Activated CD4-positive, alpha-beta T cell treated with anti-CD3 and anti-CD28 coated beads, Interleukin-2, Interleukin-6, amounts not matched to agents 100 ng/mL and 50 ng/mL, durations not matched to agents 16 hours and 8 hours (primary cell): Measurements from ENCODE around the gene REXO4.
"Not testable (repeated sequence)": the region's sequence is repeated elsewhere in the genome, so short reads cannot be mapped to it uniquely, and the experiment has no call there.

Experiments
- DNase-seq: peaks from one replicate; pipeline ENCODE4 v3.0.0-alpha.2; 2020

Gene REXO4

DNA sequence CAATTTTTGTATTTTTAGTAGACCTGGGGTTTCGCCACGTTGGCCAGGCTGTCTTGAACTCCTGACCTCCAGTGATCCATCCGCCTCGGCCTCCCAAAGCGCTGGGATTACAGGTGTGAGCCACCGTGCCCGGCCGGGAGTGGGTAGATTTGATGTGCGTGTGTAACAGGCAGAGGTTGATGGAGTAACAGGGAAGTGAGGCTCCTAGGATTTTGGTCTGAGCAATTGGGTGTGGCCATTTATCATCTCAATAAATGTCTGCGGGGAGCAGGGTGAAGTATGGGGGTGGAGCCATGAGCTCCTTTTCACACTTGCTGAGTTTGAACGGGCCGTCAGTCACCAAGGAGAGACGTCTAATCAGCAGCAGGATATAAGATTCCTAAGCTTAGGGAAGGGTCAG lies 1.2 kb upstream of the REXO4 start:
- DNase-seq, result no peak

- no peak for DNase-seq
Observed at GRCh38 chr9:133415170-133415569, 2.6 kb downstream of the REXO4 start.

- no peak for DNase-seq
Observed at GRCh38 chr9:133408042-133408441, 9.8 kb downstream of the REXO4 start.

GRCh38 chr9:133406480-133407307 lies 11.1 kb downstream of the REXO4 start:
- DNase-seq, result peak; percentile 88

GRCh38 chr9:133405508-133406438 lies 12.0 kb downstream of the REXO4 start:
- DNase-seq, result no peak

DNA sequence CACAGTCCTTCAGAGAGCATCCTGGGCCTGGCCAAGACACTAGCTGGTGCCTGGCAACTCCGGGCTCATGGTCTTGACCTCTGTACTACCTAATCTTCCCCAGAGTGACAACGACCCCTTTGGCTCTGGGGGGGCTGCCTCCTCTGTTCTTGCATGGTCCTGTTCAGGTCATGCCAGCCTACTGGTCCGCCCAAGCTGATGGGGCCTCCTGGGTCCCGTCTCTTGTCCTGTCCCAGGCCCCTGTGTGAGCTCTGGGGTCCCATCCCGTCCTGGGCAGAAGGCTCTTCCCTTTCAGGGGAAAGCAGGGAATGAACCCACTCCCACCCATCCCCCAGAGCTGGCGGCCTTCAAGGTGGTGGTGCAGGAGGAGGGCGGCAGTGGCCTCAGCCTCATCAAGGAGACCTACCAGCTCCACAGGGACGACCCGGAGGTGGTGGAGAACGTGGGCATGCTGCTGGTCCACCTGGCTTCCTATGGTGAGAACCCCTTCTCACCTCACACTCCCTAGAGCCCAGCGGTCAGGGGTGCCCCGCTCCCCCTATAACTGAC lies 13.3 kb downstream of the REXO4 start:
- DNase-seq, result no peak

GRCh38 chr9:133403766-133404453 lies 13.9 kb downstream of the REXO4 start:
- DNase-seq, result peak; percentile 64

GRCh38 chr9:133402689-133403088 lies 15.1 kb downstream of the REXO4 start:
- DNase-seq, result no peak

DNA sequence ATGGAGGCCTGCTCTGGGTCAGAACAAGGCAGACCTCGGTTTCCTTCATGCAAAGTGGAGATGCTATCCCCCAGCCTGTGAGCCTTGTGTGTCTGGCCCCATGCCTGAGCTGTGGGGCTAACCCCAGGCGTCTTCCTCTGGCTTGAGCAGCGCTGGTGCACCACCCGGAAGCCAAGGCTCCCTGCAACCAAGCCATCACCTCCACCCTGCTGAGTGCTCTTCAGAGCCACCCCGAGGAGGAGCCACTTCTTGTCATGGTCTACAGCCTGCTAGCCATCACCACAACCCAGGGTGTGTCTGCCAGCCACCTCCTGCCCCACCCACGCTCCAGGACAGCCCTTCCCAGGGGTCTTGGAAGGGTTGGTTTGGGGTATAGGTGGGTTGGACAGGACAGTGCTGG lies 16.2 kb downstream of the REXO4 start:
- no peak for DNase-seq

GRCh38 chr9:133400292-133400691 lies 17.5 kb downstream of the REXO4 start:
- no peak for DNase-seq

DNA sequence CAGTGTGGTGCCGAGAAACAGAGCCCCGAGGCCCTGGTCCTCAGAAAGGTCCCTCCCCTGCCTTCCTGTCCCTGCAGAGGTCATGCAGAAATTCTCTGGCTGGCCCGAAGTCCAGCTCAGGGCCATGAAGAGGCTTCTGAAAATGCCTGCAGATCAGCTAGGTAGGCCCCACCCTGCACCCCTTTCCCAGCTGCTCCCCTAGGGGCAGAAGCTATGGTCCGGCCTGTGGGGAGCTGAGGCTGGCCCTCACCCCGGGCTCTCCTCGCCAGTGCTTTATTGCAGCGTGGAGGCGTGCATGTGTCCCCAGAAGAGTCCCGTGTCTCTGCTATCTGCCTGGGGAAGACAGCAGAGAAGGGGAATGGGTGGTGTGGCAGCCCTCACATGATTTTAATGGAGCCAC lies 19.9 kb downstream of the REXO4 start:
- no peak for DNase-seq

GRCh38 chr9:133397370-133397769 lies 20.4 kb downstream of the REXO4 start:
- no peak for DNase-seq

DNA sequence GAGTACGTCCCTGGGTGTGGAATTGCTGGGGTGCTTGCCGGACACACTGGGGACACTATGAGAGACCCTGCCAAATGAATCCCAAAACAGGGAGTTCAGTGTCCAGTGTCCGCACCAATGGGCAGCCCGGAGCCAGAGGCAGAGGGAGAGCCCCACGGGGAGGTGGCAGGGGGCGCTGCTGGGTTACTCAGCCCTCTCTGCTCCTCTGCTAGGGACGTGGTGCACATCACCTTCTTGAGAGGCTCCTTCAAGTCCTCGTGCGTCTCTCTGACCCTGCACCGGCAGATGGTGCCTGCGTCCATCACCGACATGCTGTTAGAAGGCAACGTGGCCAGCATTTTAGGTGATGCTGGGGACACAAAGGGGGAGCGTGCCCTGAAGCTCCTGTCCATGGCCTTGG lies 20.9 kb downstream of the REXO4 start:
- no peak for DNase-seq

- DNase-seq, result no peak
Observed at GRCh38 chr9:133394687-133395271, 23.0 kb downstream of the REXO4 start.

- DNase-seq, result no peak
Observed at GRCh38 chr9:133393399-133393798, 24.4 kb downstream of the REXO4 start.

DNA sequence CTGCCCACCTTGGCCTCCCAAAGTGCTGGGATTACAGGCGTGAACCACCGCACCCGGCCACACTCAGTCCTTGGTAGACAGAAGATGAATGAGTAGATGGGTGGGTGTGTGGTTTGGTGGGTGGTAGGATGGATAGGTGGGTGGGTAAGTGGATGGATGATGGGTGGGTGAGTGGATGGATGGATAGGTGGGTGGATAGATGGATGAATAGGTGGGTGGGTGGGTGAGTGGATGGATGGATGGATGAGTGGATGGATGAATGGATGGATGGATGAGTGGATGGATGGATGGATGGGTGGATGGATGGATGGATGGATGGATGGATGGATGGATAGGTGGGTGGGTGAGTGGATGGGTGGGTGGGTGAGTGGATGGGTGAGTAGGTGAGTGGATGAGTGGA lies 25.5 kb downstream of the REXO4 start:
- not testable (repeated sequence) for DNase-seq

GRCh38 chr9:133391449-133391848 lies 26.4 kb downstream of the REXO4 start:
- DNase-seq, result not testable (repeated sequence)

DNA sequence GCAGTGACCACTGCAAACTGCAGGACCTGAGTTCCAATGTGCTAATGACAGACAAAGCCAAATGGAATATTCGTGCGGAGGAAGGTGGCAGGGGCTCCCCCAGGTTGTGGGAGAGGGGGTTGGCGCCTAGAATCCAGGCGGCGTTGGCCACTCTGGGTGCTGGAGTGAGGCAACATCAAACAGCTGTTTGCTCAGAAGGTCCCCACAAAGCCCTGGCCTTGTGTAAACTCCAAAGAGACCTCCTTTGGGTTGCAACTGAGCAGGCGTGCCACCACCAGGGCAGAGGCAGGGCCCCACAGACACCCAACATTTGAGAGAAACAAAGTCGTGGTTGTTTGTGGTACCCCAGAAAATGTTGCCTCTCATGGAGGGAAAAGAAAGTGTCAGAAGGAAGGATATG lies 27.1 kb downstream of the REXO4 start:
- DNase-seq, result no peak

DNA sequence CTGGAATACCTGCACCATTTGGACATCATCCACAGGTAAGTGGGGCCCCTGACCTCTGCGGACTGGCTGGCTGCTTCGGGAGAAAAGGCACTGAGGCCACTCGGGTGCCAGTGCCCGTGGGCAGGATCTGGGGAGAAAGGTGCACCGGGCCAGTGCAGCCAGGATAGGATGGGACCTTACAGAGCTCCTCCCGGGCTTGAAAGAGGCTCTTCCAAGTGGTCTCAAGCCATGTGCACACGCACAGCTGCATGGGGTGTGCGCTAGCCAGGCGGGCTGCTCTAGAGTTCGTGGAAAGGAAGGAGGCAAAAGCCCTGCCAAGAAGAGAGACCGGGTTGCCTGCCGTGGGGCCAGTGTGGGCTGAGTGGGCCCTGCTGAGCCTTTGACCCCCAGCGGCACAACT lies 28.2 kb downstream of the REXO4 start:
- no peak for DNase-seq

DNA sequence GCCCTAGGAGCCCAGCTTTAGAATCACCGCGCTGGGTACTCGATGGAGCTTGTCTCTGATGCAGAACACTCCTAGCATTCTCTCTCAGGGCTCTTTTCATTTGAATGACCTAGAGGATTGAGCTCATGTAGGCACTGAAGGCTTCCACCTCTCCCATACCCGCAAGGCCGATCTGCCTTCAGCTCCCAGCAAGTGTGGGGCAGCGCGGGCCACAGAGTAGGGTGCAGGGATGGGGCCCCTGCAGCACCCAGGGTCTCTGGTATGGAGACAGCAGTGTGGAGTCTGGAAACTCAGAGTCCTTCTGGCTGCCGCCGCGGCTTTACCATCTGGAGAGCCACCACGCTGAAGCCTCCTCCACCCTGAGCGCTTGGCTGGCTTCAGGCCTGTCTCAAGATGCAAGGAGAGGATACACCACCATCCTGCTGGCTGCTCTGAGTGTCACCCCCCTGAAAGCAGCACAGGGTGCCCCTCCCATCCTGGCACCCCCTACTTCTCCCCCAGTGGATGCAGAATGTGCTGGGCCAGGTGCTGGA lies 28.7 kb downstream of the REXO4 start:
- no peak for DNase-seq

DNA sequence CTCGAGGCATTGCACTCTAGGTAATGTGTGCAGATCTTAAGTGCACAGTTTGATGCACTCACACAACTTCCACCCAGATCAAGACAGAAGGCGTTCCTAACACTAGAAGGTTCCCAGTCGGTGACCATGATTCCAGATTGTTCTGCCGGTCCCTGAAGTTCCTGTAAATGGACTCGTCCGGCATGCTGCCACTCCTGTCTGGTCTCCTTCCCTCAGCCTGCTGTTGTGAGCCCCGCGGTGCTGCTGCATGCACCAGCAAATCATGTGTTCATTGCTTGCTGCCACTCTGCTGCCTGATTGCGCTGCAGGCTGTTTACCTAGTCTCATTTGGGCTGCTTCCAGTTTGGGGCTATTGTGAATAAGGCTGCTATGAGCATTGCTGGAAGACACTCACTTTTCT lies 30.1 kb downstream of the REXO4 start:
- no peak for DNase-seq

GRCh38 chr9:133386338-133386737 lies 31.5 kb downstream of the REXO4 start:
- DNase-seq, result no peak
